Activated CD8-positive, alpha-beta memory T cell treated with anti-CD3 and anti-CD28 coated beads for 36 hours (primary cell): ENCODE measurements around the gene LETM1. TPM values are rescaled to one million over a fixed set of nuclear protein-coding genes. Genes with fewer than 3 reads are reported as not detected.
"Not testable (repeated sequence)": the region's sequence is repeated elsewhere in the genome, so short reads cannot be mapped to it uniquely, and the experiment has no call there.

ENCODE experiments used
- CTCF ChIA-PET: fragments of 350-600 bp; sonication (Branson Sonifier 250); formaldehyde crosslinking; loops from one replicate; lab custom pipeline; 2021; ENCODE audit warnings: antibody characterized with exemption; lab: Charles Lee
- POLR2A ChIA-PET: fragments of 350-600 bp; sonication (Branson Sonifier 250); formaldehyde crosslinking; loops from one replicate; lab custom pipeline; 2021; ENCODE audit warnings: antibody characterized with exemption; lab: Charles Lee
- total RNA-seq, 2 experiments: library from RNA; stranded (reverse); gene quantifications; one replicate each; pipeline ENCODE4 v1.2.3, GENCODE V29; 2021

LETM1 gene
- total RNA-seq, 2 experiments from 2014 or later: 88.8 to 94.7 TPM

DNA sequence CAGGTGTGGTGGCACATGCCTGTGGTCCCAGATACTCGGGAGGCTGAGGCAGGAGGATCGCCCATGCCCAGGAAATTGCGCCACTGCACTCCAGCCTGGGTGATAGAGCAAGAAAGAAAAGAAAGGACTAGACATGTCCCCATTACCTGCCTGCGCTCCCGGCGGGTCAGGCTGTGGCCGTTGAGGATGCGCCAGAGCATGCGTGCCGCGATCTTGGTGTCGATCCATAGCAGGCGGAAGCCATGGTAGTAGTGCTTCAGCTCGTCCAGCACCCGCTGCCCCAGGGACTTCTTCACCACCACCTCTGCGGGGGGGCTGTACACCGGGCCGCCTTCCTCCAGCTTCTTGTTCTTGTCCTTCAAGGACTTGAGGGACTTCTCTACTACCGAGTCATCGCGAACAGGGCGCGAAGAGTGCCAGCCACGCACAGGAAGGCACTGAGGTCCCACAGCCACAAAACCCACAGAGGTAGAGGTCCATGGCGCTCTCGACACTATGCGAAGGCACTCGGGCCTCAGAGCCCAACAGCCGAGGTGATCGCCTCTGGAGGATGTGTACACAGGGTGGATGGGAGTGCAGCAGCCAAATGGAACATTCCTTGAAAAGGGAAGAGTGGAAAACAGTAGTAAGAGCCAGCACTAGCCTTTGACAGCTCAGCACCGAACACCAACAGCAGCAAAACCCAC is 14.6 kb downstream of the LETM1 start:
- POLR2A ChIA-PET: no interaction called here
- CTCF ChIA-PET: interaction anchor here (1.2 kb wide), 1 partner anchor 57 kb away, joined by 3 read pairs; no protein-coding TSS in a partner anchor

- CTCF ChIA-PET: no interaction called here
- POLR2A ChIA-PET: no interaction called here
Measured at GRCh38 chr4:1839282-1839681, 16.7 kb downstream of the LETM1 start.

GRCh38 chr4:1837069-1837468 is 18.9 kb downstream of the LETM1 start:
- ChIA-PET POLR2A (no interaction called here), CTCF (no interaction called here)

GRCh38 chr4:1836650-1837049 is 19.3 kb downstream of the LETM1 start:
- POLR2A ChIA-PET: no interaction called here
- CTCF ChIA-PET: no interaction called here

DNA sequence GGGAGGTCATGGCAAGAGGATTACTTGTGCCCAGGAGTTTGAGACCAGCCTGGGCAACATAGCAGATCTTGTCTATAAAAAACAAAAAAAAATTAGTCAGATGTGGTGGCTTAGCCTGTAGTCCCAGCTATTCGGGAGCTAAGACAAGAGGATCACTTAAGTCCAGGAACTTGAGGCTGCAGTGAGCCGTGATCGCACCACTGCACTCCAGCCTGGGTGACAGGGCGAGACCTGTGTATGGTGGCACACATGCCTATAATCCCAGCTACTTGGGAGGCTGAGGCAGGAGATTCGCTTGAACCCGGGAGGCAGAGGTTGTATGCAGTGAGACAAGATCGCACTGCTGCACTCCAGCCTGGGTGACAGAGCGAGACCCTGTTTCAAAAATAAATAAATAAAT is 20.1 kb downstream of the LETM1 start:
- CTCF ChIA-PET, POLR2A ChIA-PET: not testable (repeated sequence)

GRCh38 chr4:1834047-1834775 is 21.7 kb downstream of the LETM1 start:
- CTCF ChIA-PET: interaction anchor here (1.4 kb wide), 1 partner anchor 65 kb away, joined by 4 read pairs; no protein-coding TSS in a partner anchor

DNA sequence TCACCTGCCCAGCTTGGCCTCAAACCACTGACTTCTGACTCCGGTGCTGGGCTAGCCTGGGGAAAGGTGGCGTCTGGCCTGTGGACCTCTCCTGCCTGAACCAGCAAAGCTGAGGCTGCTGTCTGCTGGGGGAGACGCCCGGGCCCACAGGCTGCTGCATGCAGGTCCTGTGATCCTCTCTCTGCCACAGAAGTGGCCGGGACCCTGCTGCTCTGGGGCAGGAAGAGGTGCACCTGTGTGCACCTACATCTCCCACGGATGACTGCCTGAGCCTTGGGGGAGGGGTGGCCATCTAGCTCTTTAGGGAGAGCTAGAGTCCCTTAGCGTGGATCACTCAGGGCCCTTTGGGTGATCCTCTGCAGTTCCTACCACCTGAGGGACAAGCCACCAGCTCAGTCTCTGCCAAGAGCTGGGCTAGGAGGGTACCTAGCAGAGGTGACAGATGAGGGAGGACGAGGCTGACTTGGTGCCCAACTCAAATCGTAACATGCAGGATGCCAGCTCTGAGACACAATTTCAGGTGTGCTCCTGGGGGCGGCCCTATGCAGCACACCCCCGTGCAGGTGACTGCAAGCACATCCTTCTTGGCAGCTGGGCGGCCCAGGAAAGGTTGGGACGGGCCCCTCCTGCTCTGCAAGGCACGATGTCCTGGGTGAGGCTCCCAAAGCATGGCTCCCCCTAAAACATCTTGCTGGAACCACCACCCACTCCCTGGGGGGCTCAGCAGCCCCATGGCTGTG is 22.5 kb downstream of the LETM1 start:
- ChIA-PET CTCF (interaction anchor here (1.4 kb wide), 1 partner anchor 66 kb away, joined by 4 read pairs; no protein-coding TSS in a partner anchor), POLR2A (no interaction called here)

More at GRCh38 chr4:1834047-1834775, 21.7 kb downstream of the LETM1 start:
- POLR2A ChIA-PET: no interaction called here

- ChIA-PET POLR2A (no interaction called here), CTCF (no interaction called here)
Measured at GRCh38 chr4:1832690-1833089, 23.3 kb downstream of the LETM1 start.

DNA sequence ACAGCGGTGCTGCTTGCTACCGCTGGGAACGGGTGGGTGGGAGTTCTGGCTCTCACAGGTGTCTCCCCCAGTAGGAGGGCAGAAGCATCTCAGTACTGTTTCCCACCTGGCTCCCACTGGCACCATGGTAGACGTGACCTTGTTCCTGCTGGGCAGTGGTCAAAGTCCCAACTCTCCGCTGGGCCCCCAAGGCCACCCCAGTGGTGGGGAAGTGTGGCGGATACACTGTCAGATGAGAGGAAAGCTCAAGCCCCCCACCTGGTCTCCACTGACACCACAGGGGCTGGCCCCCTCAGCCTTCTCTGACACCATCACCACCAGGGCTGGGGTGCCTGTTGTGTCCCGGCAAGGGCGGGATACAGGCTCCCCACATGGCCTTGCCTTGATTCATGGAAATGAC is 24.6 kb downstream of the LETM1 start:
- CTCF ChIA-PET: no interaction called here
- POLR2A ChIA-PET: no interaction called here

DNA sequence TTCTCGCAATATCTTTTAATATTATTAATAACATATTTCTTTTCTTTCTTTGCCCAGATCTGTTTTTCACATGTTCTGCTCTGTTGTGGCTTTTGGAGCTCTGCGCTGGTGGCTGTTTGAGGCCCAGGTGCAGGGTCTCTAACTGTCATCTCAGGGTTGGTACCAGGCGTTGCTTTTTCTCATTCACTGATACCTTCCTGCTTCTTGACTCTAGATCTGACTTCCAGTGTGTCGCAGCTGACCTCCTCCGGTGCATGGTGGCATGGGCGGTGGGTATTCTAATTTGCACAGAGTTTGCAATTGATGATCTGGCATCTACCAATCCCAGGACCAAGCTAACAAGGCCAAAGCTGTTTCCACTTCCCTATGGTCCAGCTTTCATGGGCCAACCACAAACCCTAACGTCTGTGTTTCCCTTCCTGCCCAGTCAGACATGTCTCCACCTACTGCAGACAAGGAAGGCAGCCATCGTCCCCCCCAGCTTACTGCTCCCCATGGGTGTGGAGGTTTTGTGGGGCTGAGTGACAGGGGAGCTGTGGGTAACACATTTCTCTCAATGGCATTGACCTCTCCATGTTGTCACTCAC is 25.2 kb downstream of the LETM1 start:
- ChIA-PET POLR2A (no interaction called here), CTCF (no interaction called here)

DNA sequence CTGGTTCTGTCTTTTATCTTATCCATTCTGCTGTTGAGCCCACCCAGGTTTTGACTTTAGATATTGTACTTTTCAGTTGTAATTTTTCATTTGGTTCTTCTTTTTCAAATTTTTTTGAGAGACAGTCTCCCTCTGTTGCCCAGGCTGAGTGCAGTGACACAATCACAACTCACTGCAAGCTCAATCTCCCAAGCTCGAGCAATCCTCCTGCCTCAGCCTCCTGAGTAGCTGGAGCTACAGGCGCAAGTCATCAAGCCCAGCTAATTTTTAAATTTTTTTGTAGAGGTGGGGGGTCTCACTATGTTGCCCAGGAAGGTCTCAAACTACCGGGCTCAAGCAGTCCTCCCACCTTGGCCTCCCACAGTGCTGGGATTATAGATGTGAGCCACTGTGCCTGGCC is 25.7 kb downstream of the LETM1 start:
- POLR2A ChIA-PET: no interaction called here
- CTCF ChIA-PET: no interaction called here

DNA sequence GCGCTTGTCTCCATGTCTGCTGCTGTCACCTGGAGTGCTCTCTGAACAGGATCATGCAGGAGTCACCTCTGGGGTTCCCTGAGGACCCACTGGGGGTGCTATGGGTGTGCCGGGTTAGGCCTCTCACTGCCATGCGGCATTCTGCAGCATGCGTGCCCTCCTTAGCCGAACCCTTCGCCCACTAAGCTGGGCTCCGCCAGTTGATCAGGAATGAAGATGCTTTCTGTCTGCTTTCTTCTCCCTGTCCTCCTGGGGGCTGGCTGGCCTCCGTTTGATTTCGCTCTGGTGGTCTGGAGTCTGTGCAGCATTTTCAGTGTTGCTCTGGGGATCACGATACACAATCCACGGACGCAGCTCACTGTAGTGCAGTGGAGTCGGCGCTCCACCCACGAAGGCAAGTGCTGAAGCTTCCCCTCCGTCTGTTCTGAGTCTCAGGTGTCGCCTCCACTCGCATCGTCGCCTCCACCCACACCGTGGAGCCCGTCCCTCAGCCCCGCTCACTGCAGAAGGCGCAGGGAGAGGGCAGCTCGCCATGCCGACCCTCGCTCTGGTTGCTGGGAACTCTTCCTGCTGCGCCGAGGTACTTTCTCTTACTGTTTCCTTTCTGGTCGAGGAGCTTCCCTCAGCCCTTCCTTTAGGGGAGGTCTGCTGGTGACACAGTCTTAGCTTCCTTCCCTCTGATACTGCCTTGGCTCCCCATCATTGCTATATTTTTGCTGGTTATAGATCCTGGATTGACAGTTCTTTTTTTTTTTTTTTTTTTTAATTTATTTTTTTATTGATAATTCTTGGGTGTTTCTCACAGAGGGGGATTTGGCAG is 29.2 kb downstream of the LETM1 start:
- ChIA-PET CTCF (no interaction called here), POLR2A (interaction anchor here (0.7 kb wide), 2 partner anchors 21 to 85 kb away, joined by 3 to 5 read pairs; no protein-coding TSS in a partner anchor)

GRCh38 chr4:1825326-1825725 is 30.6 kb downstream of the LETM1 start:
- CTCF ChIA-PET: no interaction called here
- POLR2A ChIA-PET: no interaction called here

DNA sequence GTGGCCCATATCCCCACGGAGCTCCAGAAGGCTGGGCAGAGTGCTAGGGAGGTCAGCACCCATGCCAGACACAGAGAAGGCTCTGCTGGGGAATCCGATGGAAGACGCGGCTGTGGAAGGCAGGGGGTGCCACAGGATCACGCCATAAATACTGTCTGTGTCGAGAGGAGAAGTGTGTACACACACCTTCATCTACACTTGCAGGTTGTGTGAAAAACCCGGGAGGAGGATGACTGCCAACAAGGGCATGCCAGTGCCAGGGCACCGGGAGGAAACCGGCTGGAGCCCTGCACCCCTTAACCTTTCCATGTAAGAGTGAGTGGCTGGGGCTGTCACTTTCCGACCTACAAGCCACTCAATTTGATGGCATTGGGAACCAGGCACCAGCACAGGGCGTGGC is 31.2 kb downstream of the LETM1 start:
- CTCF ChIA-PET: no interaction called here
- POLR2A ChIA-PET: no interaction called here

GRCh38 chr4:1823545-1823932 is 32.4 kb downstream of the LETM1 start:
- ChIA-PET POLR2A (no interaction called here), CTCF (no interaction called here)

DNA sequence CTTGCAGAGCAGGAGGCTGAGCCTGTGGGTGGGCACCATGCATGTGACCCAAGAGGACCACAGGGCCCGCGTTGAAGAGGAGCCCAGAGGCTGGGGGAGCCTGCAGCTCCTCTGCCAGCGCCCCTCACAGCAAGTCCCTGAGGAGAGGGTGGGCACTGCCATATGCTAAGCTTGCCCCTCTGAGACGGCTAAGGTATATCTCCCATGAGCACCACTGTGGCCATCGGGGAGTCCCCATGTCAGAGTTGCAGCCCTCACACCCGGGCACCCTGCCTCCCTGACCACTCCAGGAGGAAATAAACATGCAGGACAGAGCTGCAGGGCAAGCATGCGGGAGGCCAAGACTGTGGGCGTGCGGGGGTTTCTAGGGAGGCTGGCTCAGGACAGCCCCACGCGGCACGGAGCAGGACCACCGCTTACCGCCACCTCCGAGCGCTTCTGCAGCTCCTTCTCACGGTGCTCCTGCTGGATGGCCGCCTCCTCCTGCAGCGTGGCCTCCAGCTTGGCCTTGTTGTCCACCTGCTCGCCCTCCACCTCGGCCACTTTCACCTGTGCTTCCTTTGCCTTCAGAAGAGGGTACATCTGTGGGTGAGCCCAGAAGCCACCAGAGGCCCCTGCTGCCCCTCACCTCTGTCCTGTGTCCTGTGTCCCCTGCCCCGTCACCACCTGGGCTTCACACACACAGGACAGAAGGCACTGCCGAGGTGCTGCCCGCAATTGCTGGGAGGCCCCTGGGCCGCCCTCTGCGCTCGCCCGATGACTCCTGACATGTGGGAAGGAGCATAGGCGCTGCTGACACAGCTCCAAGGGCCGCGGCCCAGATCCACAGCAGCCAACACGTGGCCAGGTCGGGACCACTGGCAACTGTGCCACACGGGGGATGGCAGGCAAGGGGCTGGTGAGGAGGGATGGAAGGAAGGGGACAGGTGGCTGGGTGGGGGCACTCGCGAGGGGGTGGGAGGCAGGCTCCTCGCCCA is 33.1 kb downstream of the LETM1 start:
- CTCF ChIA-PET: no interaction called here
- POLR2A ChIA-PET: no interaction called here

DNA sequence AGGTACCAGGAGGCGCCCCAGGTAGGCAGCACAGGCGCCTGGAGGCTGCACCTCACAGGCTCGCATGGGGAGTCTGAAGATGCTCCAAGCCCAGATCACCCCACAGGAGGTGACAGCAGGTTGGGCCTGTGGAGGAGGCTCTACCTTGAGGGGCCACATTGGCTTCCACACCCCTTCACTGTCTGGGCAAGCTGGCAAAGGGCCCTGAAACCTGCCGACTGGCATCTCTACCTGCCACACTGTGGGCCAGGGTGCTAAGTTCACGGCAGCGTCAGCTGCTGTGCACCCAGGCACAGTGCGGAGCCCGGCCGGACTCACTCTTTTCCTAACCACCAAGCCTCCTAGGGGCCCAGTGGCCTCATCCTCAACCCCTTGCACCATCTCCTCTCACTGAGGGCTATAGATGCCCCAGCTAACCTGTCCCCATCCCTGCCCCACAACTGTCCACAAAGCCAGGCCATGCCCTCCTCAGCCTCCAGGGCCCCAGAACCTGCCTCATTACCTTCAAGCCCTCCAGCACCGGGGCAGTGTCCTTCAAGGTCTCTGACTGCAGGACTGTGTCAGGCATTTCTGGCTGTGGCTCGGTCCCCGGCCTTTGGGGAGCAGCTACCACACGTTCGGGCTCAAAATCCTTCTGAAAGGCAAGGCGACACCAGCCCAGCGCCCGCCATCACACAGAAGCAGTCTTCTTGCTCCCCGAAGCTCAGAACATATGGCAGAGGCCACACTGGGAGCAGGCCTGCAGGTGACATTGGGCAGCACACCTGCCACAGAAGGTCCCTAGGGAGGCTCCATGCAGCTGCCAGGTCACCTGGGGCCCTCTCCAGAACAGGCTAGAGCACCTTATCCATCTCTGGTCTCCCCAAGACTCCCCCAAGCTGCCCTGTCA is 34.0 kb downstream of the LETM1 start:
- CTCF ChIA-PET: no interaction called here
- POLR2A ChIA-PET: no interaction called here
